Ectodermal cell (in vitro differentiated cells): Measurements from ENCODE around the gene USPL1.

Source experiments
- H3K27ac ChIP-seq: 2 replicates; pipeline ENCODE4 v1.7.0; 2013; ENCODE audit warnings: mild to moderate bottlenecking, low read depth, low read length; ENCODE audit not compliant: insufficient read depth, poor library complexity, severe bottlenecking
- H3K27me3 ChIP-seq: 2 replicates; pipeline ENCODE4 v1.7.0; 2013; ENCODE audit warnings: mild to moderate bottlenecking, low read length; ENCODE audit not compliant: insufficient read depth, control insufficient read depth, poor library complexity, severe bottlenecking
- H3K36me3 ChIP-seq: one replicate; pipeline ENCODE4 v1.7.0; 2013; ENCODE audit warnings: low read length; ENCODE audit not compliant: control insufficient read depth, insufficient read depth
- H3K4me1 ChIP-seq: one replicate; pipeline ENCODE4 v1.7.0; 2013; ENCODE audit warnings: low read length; ENCODE audit not compliant: control insufficient read depth, insufficient read depth
- H3K4me3 ChIP-seq: 2 replicates; pipeline ENCODE4 v1.7.0; 2013; ENCODE audit warnings: low read depth, low read length, control low read depth; ENCODE audit not compliant: insufficient read depth
- H3K9me3 ChIP-seq: 2 replicates; pipeline ENCODE4 v1.7.0; 2013; ENCODE audit warnings: mild to moderate bottlenecking, low read length, moderate library complexity; ENCODE audit not compliant: control insufficient read depth
- WGBS, 2 experiments: methylation state at CpG; one replicate each; pipeline ENCODE4 v1.1.7; 2013; ENCODE audit warnings: missing lambda C conversion rate in 2 of 2; 5-methylcytosine and 5-hydroxymethylcytosine counted together

Gene USPL1

DNA sequence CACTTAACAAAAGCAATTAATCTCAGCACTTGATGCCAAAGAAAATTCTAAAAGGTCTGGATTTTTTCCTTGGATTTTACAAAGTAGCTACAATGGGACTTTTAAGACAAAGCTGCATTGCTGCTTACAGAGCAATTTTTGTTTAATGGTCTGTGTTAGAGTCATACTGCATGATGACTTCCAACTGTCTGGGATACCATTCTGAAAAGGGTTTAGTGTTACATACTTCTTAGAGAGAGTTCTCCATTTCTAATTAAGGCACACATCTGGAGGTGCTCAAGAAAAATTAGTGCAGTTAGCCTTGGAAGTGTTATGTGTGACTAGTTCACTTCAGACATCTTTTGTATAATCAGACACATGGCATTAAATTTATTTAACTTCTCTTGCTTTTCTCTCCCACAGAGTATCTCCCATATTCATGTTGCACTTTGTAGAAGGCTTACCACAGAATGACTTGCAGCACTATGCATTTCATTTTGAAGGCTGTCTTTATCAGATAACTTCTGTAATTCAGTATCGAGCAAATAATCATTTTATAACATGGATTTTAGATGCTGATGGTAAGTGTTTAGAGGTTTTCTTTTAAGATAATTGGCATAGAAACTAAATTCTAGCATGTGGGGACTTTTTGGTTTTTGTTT is 35.1 kb downstream of the USPL1 start:
- H3K36me3 ChIP-seq, result peaks cover 23% of the 10 kb centered on the region

DNA sequence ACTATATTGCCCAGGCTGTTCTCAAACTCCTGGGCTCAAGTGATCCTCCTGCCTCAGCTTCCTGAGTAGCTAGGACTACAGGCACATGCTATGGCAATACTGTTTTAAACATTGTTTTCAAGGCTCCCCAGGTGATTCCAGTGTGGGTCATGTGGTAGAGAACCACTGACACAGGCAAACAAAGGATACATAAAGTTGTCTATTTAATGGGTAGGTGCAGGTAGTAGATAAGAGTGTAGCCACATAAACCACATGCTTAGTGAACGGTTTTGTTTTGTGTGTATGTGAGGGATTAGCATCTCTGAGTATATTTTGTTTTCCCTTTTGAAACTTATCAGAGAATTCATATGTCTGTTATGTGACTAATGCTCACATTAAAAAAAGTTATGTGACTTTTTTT is 36.7 kb downstream of the USPL1 start:
- no peak overlapping the region for H3K4me3 ChIP-seq
- WGBS, 2 experiments, result 95 to 100% methylated on average over 1 of the region's 1 CpG
- H3K4me1 ChIP-seq, result no peaks in the 10 kb centered on the region
- H3K9me3 ChIP-seq, result no peaks in the 10 kb centered on the region
- no peak overlapping the region for H3K27ac ChIP-seq
- no peaks in the 10 kb centered on the region for H3K27me3 ChIP-seq
- peaks cover 27% of the 10 kb centered on the region for H3K36me3 ChIP-seq

More for the DNA sequence above, 35.1 kb downstream of the USPL1 start:
- Histone ChIP-seq H3K27ac (no peak overlapping the region), H3K27me3 (no peaks in the 10 kb centered on the region), H3K4me3 (no peak overlapping the region), H3K9me3 (no peaks in the 10 kb centered on the region), H3K4me1 (no peaks in the 10 kb centered on the region)
- 100% methylated on average over 1 of the region's 1 CpG for WGBS, 2 experiments

DNA sequence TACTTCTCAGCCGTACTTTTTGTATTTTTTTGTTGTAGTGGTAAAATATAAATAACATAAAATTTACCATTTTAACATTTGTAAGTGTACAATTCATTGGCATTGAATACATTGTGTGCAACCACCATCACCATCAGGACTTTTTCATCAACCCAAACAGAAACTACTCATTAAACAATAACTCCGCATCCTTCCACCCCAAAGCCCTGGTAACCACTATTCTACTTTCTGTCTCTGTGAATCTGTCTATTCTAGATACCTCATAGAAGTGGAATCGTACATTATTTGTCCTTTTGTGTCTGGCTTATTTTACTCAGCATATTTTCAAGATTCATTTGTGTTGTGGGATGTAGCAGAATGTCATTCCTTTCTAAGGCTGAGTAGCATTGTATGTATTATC is 38.5 kb downstream of the USPL1 start:
- H3K9me3 ChIP-seq, result no peaks in the 10 kb centered on the region
- no peak overlapping the region for H3K27ac ChIP-seq
- H3K4me1 ChIP-seq, result no peaks in the 10 kb centered on the region
- WGBS, 2 experiments, result 94 to 100% methylated on average over 2 of the region's 3 CpGs
- peaks cover 24% of the 10 kb centered on the region for H3K36me3 ChIP-seq
- H3K27me3 ChIP-seq, result no peaks in the 10 kb centered on the region
- H3K4me3 ChIP-seq, result no peak overlapping the region

DNA sequence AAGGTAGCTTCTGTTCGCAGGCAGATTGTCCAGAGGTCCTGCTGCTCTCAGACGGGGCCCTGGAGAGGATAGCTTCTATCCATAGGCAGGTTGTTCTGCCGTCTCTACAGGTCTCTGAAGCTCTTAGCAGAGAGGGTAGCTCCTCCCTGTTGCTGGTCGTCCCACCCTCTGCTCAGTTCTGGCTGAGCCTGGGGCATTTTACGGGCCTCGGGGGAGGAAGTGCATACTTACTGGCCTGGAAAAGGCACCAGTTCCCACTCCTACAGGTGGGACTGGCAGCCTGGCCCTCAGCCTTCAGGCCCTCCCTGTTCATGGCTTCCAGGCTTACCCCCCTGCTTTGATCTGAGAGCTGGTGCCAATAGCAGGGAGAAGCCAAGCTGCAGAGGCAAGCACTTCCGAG is 42.3 kb downstream of the USPL1 start:
- no peak overlapping the region for H3K4me3 ChIP-seq
- no peaks in the 10 kb centered on the region for H3K4me1 ChIP-seq
- peaks cover 21% of the 10 kb centered on the region for H3K36me3 ChIP-seq
- 77% methylated on average over 7 of the region's 7 CpGs for WGBS, 2 experiments
- no peaks in the 10 kb centered on the region for H3K9me3 ChIP-seq
- no peak overlapping the region for H3K27ac ChIP-seq
- no peaks in the 10 kb centered on the region for H3K27me3 ChIP-seq

DNA sequence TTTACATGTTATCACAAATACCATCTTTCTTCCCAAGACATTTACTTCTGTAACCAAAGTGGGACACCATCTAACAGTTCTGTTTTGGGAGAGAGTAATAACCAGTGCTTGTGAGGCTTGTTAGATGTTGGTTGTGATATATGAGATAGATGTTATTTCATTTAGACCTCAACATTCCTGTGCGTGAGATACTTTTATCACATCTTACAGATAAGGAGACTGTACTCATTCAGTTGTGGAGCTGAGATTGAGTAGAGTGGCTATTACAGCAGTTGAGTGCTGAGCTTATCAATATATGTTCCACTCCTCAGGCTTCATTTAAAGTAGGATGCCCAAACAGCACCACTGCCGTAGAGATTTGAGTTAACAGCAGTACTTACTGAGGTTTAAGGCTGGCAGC is 43.1 kb downstream of the USPL1 start:
- 89 to 100% methylated on average over 1 to 2 of the region's 2 CpGs for WGBS, 2 experiments
- Histone ChIP-seq H3K9me3 (no peaks in the 10 kb centered on the region), H3K4me3 (no peak overlapping the region)

DNA sequence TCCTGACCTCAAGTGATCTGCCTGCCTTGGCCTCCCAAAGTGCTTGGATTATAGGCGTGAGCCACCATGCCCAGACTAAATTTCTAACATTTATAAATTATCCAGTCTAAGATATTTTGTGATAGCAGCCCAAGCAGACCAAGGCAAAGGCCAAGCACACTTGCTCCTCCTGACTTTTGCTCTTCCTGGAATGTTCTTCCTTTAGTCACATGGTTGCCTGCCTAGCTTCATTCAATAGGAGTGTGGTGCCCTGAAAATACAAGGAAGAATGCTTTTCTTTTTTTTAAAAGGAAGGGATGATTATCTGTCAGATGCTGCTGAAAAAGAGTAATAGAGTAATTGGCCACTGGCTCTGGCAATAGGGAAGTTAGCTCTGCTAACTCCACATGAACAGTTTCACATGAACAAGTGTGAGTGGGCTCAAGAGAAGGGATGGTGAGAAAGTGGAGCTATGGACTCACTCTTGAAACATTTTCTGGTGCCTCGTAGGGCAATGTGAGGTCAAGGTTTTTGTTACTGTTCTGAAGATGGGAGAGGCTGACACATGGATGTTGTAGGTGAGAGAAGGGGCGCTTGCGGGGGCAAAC is 47.1 kb downstream of the USPL1 start:
- H3K36me3 ChIP-seq, result peaks cover under 1% of the 10 kb centered on the region
- H3K27me3 ChIP-seq, result no peaks in the 10 kb centered on the region
- 93 to 94% methylated on average over 4 of the region's 4 CpGs for WGBS, 2 experiments
- peaks cover 6% of the 10 kb centered on the region for H3K4me1 ChIP-seq
- no peak overlapping the region for H3K4me3 ChIP-seq
- no peak overlapping the region for H3K27ac ChIP-seq
- H3K9me3 ChIP-seq, result no peaks in the 10 kb centered on the region

More for the DNA sequence above, 43.1 kb downstream of the USPL1 start:
- Histone ChIP-seq H3K27ac (no peak overlapping the region), H3K4me1 (peaks cover under 1% of the 10 kb centered on the region), H3K36me3 (peaks cover 21% of the 10 kb centered on the region), H3K27me3 (no peaks in the 10 kb centered on the region)

DNA sequence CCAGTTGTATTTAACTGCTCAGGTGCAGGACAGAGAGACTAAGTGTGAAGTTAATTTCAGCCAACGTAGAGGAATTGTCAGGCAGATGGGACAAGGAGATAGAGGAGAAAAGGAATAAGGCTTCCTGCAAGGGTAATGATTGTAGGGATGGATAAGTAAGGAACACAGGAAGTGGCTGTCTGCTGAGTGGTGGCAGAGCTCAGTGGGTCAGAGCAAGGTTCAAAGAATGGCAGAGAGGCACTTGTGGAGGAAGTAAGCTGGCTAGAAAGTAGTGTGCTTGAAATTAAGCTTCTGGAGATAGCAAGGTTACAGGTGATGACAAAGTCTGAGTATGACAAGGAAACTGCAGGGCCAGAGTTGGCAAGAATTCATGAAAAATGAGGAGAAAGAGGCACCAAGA is 47.9 kb downstream of the USPL1 start:
- 84 to 85% methylated on average over 1 of the region's 1 CpG for WGBS, 2 experiments
- no peaks in the 10 kb centered on the region for H3K9me3 ChIP-seq
- H3K4me3 ChIP-seq, result no peak overlapping the region
- H3K4me1 ChIP-seq, result peaks cover 6% of the 10 kb centered on the region
- H3K27me3 ChIP-seq, result no peaks in the 10 kb centered on the region
- H3K27ac ChIP-seq, result no peak overlapping the region
- H3K36me3 ChIP-seq, result no peaks in the 10 kb centered on the region

DNA sequence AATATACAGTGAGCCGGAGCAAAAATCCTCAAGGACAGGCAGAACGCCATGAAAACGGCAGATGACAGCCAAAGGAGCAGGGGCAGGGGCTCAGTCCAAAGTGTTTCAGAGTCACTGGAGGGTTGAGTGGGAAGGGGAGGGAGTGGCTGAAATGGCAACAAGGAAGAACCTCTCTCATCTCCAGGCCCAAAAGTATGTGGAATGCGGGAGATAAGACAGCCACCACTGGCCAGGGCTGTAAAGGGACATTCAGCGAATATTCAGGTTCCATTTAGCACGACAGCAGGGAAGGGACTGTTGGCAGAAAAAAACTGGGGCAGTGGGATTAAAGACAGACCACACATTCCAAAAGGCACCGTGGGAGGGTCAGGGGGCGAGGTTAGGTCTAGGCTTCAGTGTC is 48.4 kb downstream of the USPL1 start:
- no peak overlapping the region for H3K27ac ChIP-seq
- H3K4me3 ChIP-seq, result no peak overlapping the region
- no peaks in the 10 kb centered on the region for H3K27me3 ChIP-seq
- H3K9me3 ChIP-seq, result no peaks in the 10 kb centered on the region
- H3K36me3 ChIP-seq, result no peaks in the 10 kb centered on the region
- 70 to 71% methylated on average over 8 of the region's 8 CpGs for WGBS, 2 experiments
- H3K4me1 ChIP-seq, result peaks cover 6% of the 10 kb centered on the region

DNA sequence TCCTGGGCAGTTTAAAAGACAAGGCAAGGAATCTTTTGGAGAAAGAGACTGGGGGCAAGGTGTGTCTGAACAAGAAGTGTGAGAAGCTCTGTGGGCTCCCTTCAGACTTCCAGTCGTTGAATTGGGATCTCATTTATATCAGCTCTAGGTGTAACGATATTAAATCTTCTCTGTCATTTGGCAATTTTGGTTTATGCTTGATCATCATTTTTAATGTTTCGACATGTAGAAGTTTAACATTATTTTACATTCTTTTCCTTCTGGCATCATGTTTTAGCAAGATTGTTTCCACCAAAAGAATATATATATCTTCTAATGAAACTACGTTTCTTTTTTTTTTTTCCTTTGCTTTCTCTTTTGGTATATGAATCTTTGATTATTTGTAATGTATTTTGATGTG is 49.3 kb downstream of the USPL1 start:
- Histone ChIP-seq H3K4me3 (no peak overlapping the region), H3K4me1 (peaks cover 6% of the 10 kb centered on the region), H3K9me3 (no peaks in the 10 kb centered on the region), H3K36me3 (no peaks in the 10 kb centered on the region), H3K27me3 (no peaks in the 10 kb centered on the region), H3K27ac (no peak overlapping the region)
- WGBS, 2 experiments, result 99 to 100% methylated on average over 2 to 3 of the region's 4 CpGs

DNA sequence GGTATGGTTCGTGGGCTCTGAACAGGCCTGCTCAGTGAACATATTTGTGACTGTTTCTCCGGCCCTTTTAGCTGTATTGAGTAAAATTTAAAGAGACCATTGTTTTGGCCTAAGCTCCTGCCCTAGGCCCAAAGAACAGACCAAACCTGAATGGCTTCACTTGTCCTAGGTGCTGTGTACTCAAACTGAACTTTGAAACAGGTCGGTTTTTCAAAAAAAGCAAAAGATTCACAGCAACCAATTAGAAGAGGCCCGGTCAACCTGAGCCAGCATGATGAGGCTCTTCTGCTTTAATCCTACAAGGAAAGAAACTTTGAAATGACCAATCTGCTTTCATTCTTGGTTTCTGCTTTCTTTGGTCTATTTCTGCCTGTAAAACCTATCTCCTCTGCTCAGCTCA is 50.6 kb downstream of the USPL1 start:
- Histone ChIP-seq H3K4me3 (no peak overlapping the region), H3K27ac (no peak overlapping the region), H3K9me3 (no peaks in the 10 kb centered on the region), H3K27me3 (no peaks in the 10 kb centered on the region), H3K36me3 (no peaks in the 10 kb centered on the region), H3K4me1 (peaks cover 6% of the 10 kb centered on the region)
- 92 to 95% methylated on average over 4 of the region's 4 CpGs for WGBS, 2 experiments
